Peyer's patch (tissue), 4 donors: ENCODE measurements around the gene URB2.

Experiments used
- POLR2A ChIP-seq, 2 donors: fragments of 450-650 bp; IDR thresholded peaks; one replicate each; pipeline ENCODE4 v1.5.1; 2017; ENCODE audit warnings: antibody characterized with exemption in 2 of 2, mild to moderate bottlenecking in 2 of 2, moderate library complexity in 2 of 2
- TF ChIP-seq, protein P1 (sequence below), 6 experiments: fragments of 450-650 bp in 4 of 6; fragments of 200-600 bp in 2 of 6; sonication (generic) in 1 of 6; IDR thresholded peaks; one replicate each; pipeline ENCODE4 v1.5.1; 2017 to 2019; ENCODE audit warnings: antibody characterized with exemption in 6 of 6, mild to moderate bottlenecking in 3 of 6, moderate library complexity in 1 of 6

DNA sequence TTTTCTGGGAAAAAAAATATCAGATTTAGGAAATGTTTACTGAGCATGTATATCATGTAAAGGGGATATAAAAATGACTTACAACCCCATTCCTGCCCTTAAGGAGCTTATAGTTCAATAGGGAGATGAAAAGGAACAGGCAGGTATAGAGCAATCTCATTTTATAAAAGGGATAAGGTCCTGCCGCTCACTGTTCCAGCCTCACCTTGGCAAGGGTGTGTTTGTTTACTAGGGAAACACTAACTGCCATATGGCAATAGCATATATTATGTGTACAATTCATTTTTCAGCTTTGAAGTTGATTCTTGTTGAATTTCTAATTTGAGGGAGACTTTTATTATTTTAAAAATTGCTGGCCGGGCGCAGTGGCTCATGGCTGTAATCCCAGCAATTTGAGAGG, 25.5 kb downstream of the URB2 start:
- no peak for TF ChIP-seq POLR2A (IDR thresholded peaks at IDR 0.05)
- TF ChIP-seq, protein P1, sequence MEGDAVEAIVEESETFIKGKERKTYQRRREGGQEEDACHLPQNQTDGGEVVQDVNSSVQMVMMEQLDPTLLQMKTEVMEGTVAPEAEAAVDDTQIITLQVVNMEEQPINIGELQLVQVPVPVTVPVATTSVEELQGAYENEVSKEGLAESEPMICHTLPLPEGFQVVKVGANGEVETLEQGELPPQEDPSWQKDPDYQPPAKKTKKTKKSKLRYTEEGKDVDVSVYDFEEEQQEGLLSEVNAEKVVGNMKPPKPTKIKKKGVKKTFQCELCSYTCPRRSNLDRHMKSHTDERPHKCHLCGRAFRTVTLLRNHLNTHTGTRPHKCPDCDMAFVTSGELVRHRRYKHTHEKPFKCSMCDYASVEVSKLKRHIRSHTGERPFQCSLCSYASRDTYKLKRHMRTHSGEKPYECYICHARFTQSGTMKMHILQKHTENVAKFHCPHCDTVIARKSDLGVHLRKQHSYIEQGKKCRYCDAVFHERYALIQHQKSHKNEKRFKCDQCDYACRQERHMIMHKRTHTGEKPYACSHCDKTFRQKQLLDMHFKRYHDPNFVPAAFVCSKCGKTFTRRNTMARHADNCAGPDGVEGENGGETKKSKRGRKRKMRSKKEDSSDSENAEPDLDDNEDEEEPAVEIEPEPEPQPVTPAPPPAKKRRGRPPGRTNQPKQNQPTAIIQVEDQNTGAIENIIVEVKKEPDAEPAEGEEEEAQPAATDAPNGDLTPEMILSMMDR (IDR thresholded peaks at IDR 0.05): no peak
